ENCODE data around the gene PRR12.

DNA sequence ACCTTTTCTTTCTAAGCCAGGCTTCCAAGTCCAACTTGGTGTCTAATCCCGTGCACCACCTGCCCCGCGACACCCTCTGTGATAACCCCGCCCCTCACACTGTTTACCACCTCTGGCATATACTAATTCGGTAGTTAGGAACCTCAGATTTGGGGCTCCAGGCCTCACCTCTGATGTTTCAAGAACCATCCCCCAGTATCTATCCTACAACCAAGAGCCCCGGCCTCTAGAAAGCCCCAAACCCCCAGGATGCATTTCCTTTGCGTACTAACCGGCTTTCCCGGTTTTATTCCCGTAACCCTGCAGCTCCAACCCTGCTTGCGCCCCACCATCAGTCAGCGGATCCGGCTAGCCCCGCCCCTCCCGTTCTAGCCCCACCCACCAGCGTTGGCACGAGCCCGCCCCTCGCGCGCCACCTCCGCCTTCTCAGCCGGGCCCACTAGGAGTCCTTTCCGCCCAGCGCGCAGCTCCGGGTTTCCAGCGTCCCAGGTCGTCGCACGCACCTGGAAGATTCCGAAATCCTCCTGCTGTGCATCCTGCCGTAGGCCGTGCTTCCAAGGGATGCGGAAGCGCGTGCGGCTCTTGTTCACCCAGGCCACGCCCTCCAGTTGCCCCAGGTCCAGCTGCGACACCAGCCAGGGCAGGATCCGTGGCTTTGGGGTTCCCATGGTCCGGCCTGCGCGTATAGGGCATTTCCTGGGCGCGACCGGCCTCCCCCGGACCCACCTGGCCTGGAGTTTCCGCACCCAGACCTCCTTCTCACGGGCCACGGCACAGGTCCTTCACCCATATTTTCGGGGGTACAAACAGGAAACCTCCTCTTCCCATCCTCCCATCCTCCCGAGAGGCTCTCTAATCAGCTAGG is 73.4 kb downstream of the PRR12 start:
- TF ChIP-seq CTCF (IDR thresholded peaks at IDR 0.05; ENCODE audit: low read length) (peak; percentile 13; the same call in 1 of the 2 replicates), EZH2phosphoT487 (IDR thresholded peaks at IDR 0.05; ENCODE audit: low read length) (no peak), EZH2 (optimal IDR thresholded peaks at IDR 0.05; ENCODE audit: low read depth, low read length) (no peak)
